DND-41 (cell line): ENCODE results near the gene SLC25A44.

Experiments
- ATAC-seq: fragments of 200-7000 bp; cut with Tn5 transposase; 3 replicates; pipeline ENCODE4 v1.9.1; 2021; ENCODE audit warnings: low read depth; ENCODE audit not compliant: insufficient read depth
- DNase-seq: peaks from one replicate; pipeline ENCODE4 v3.0.0-alpha.2; 2020
- H2AFZ ChIP-seq: 2 replicates; pipeline ENCODE4 v1.6.0; 2012; ENCODE audit warnings: low read depth, low read length
- H3K27ac ChIP-seq: 2 replicates; pipeline ENCODE4 v1.5.1; 2012; ENCODE audit warnings: low read length, inconsistent platforms
- H3K27me3 ChIP-seq: fragments of 200-600 bp; sonication (generic); 2 replicates; pipeline ENCODE4 v1.6.0; 2012; ENCODE audit warnings: low read length, mild to moderate bottlenecking, inconsistent platforms; ENCODE audit not compliant: insufficient read depth, poor library complexity
- H3K36me3 ChIP-seq: 2 replicates; pipeline ENCODE4 v1.5.1; 2012; ENCODE audit warnings: low read length, inconsistent platforms; ENCODE audit not compliant: insufficient read depth
- H3K4me1 ChIP-seq: 2 replicates; pipeline ENCODE4 v1.5.1; 2012; ENCODE audit warnings: mild to moderate bottlenecking, low read length; ENCODE audit not compliant: insufficient read depth
- H3K4me2 ChIP-seq: 2 replicates; pipeline ENCODE4 v1.6.0; 2012; ENCODE audit warnings: mild to moderate bottlenecking, moderate library complexity, low read length, inconsistent platforms; ENCODE audit not compliant: insufficient read depth
- H3K4me3 ChIP-seq, 2 experiments: fragments of 200-600 bp in 1 of 2; shearing (Covaris generic) in 1 of 2; 2 replicates each; pipeline ENCODE4 v1.5.1; 2012 to 2016; ENCODE audit warnings: inconsistent platforms in 2 of 2, low read length in 2 of 2, mild to moderate bottlenecking in 2 of 2, low read depth in 1 of 2, moderate library complexity in 1 of 2
- H3K79me2 ChIP-seq: 2 replicates; pipeline ENCODE4 v1.6.0; 2012; ENCODE audit warnings: low read length, inconsistent platforms; ENCODE audit not compliant: insufficient read depth
- H3K9ac ChIP-seq: 2 replicates; pipeline ENCODE4 v1.6.0; 2012; ENCODE audit warnings: low read depth, mild to moderate bottlenecking, inconsistent platforms, low read length, moderate library complexity
- H3K9me3 ChIP-seq: 2 replicates; pipeline ENCODE4 v1.5.1; 2012; ENCODE audit warnings: low read length, moderate library complexity, mild to moderate bottlenecking, inconsistent platforms; ENCODE audit not compliant: insufficient read depth, severe bottlenecking
- H4K20me1 ChIP-seq: 2 replicates; pipeline ENCODE4 v1.6.0; 2012; ENCODE audit warnings: low read length; ENCODE audit not compliant: insufficient read depth
- CTCF ChIP-seq: IDR thresholded peaks from 2 replicates; pipeline ENCODE4 v1.5.1; 2012; ENCODE audit warnings: borderline replicate concordance, low read length, moderate library complexity, mild to moderate bottlenecking; ENCODE audit not compliant: poor library complexity, severe bottlenecking; ENCODE audit errors: extremely low read depth
- EZH2 ChIP-seq: IDR thresholded peaks from 3 replicates; pipeline ENCODE4 v1.6.1; 2012; ENCODE audit warnings: borderline replicate concordance, low read depth, mild to moderate bottlenecking, moderate library complexity, low read length, inconsistent platforms; ENCODE audit not compliant: severe bottlenecking

SLC25A44 gene

GRCh38 chr1:156200044-156200443, 6.1 kb downstream of the SLC25A44 start:
- Histone ChIP-seq H3K4me3 (no peak overlapping the region), H3K4me1 (peaks cover 17% of the 10 kb centered on the region), H2AFZ (no peak overlapping the region), H4K20me1 (peaks cover 11% of the 10 kb centered on the region; the same call in 1 of the 2 replicates), H3K27me3 (no peaks in the 10 kb centered on the region), H3K79me2 (peaks cover 66% of the 10 kb centered on the region), H3K9ac (no peak overlapping the region), H3K9me3 (no peaks in the 10 kb centered on the region), H3K27ac (no peak overlapping the region), H3K36me3 (peaks cover 61% of the 10 kb centered on the region), H3K4me2 (no peak overlapping the region)
- no peak for ATAC-seq
- TF ChIP-seq CTCF (no peak), EZH2 (no peak)
- DNase-seq, result no peak

GRCh38 chr1:156203331-156203730, 9.4 kb downstream of the SLC25A44 start:
- no peak overlapping the region for H3K4me3 ChIP-seq
- H3K9ac ChIP-seq, result no peak overlapping the region
- TF ChIP-seq CTCF, result no peak
- no peak for TF ChIP-seq EZH2
- no peak overlapping the region for H2AFZ ChIP-seq
- H3K4me1 ChIP-seq, result no peaks in the 10 kb centered on the region
- no peaks in the 10 kb centered on the region for H3K9me3 ChIP-seq
- peaks cover 39% of the 10 kb centered on the region for H3K79me2 ChIP-seq
- H3K4me2 ChIP-seq, result no peak overlapping the region
- no peak overlapping the region for H3K27ac ChIP-seq
- DNase-seq, result no peak
- peaks cover 3% of the 10 kb centered on the region; the same call in 1 of the 2 replicates for H4K20me1 ChIP-seq
- ATAC-seq, result no peak
- peaks cover 70% of the 10 kb centered on the region for H3K36me3 ChIP-seq
- no peaks in the 10 kb centered on the region for H3K27me3 ChIP-seq

- Histone ChIP-seq H3K27me3 (no peaks in the 10 kb centered on the region), H3K4me1 (no peaks in the 10 kb centered on the region), H3K36me3 (peaks cover 73% of the 10 kb centered on the region), H3K4me3 (no peak overlapping the region), H2AFZ (no peak overlapping the region), H3K79me2 (peaks cover 27% of the 10 kb centered on the region), H3K9me3 (no peaks in the 10 kb centered on the region), H4K20me1 (peaks cover 3% of the 10 kb centered on the region; the same call in 1 of the 2 replicates), H3K9ac (no peak overlapping the region), H3K4me2 (no peak overlapping the region), H3K27ac (no peak overlapping the region)
- no peak for TF ChIP-seq EZH2
- no peak for TF ChIP-seq CTCF
- ATAC-seq (no peak), DNase-seq (no peak)
These were observed 10.8 kb downstream of the SLC25A44 start for GRCh38 chr1:156204686-156205085.

GRCh38 chr1:156211243-156211642, 17.3 kb downstream of the SLC25A44 start:
- Histone ChIP-seq H4K20me1 (no peaks in the 10 kb centered on the region), H3K79me2 (peaks cover 29% of the 10 kb centered on the region), H2AFZ (no peak overlapping the region), H3K27me3 (no peaks in the 10 kb centered on the region), H3K9ac (no peak overlapping the region), H3K36me3 (peaks cover 57% of the 10 kb centered on the region), H3K4me3 (no peak overlapping the region), H3K4me1 (peaks cover 23% of the 10 kb centered on the region), H3K9me3 (no peaks in the 10 kb centered on the region), H3K4me2 (no peak overlapping the region), H3K27ac (no peak overlapping the region)
- TF ChIP-seq EZH2 (no peak), CTCF (no peak)
- ATAC-seq (no peak), DNase-seq (no peak)
